ENCODE data around the gene KLK13. TPM values are rescaled to one million over a fixed set of nuclear protein-coding genes. Genes with fewer than 3 reads are reported as not detected.

Gene KLK13
- total RNA-seq, 1 donor from 2014 or later = not detected

- no peak overlapping the region for H3K27ac Mint-ChIP-seq (ENCODE audit: unreplicated experiment)
- peaks cover 85% of the 10 kb centered on the region for H3K27me3 Mint-ChIP-seq (ENCODE audit: low read depth)
- TF ChIP-seq CTCF (conservative IDR thresholded peaks at IDR 0.05) = no peak
- H3K4me3 Mint-ChIP-seq = no peak overlapping the region
- H3K4me1 Mint-ChIP-seq = peaks cover 12% of the 10 kb centered on the region
- no peaks in the 10 kb centered on the region for H3K9me3 Mint-ChIP-seq
- DNase-seq (ENCODE audit: low read depth, low spot score) = no peak
- H3K36me3 Mint-ChIP-seq (ENCODE audit: low read depth) = no peaks in the 10 kb centered on the region
Observed at GRCh38 chr19:51014242-51014641, 50.6 kb downstream of the KLK13 start.

GRCh38 chr19:51012661-51013190, 52.2 kb downstream of the KLK13 start:
- H3K9me3 Mint-ChIP-seq = no peaks in the 10 kb centered on the region

GRCh38 chr19:51010066-51010795, 54.7 kb downstream of the KLK13 start:
- no peak overlapping the region for H3K4me3 Mint-ChIP-seq
- no peaks in the 10 kb centered on the region for H3K9me3 Mint-ChIP-seq
- peaks cover 78% of the 10 kb centered on the region for H3K27me3 Mint-ChIP-seq (ENCODE audit: low read depth)
- TF ChIP-seq CTCF (conservative IDR thresholded peaks at IDR 0.05) = no peak
- no peak for DNase-seq (ENCODE audit: low read depth, low spot score)
- no peaks in the 10 kb centered on the region for H3K36me3 Mint-ChIP-seq (ENCODE audit: low read depth)
- no peaks in the 10 kb centered on the region for H3K4me1 Mint-ChIP-seq
- no peak overlapping the region for H3K27ac Mint-ChIP-seq (ENCODE audit: unreplicated experiment)

More at GRCh38 chr19:51012661-51013190, 52.2 kb downstream of the KLK13 start:
- DNase-seq (ENCODE audit: low read depth, low spot score) = no peak
- peaks cover 5% of the 10 kb centered on the region for H3K4me1 Mint-ChIP-seq
- H3K36me3 Mint-ChIP-seq (ENCODE audit: low read depth) = no peaks in the 10 kb centered on the region
- H3K4me3 Mint-ChIP-seq = no peak overlapping the region
- TF ChIP-seq CTCF (conservative IDR thresholded peaks at IDR 0.05) = no peak
- H3K27ac Mint-ChIP-seq (ENCODE audit: unreplicated experiment) = no peak overlapping the region
- peaks cover 79% of the 10 kb centered on the region for H3K27me3 Mint-ChIP-seq (ENCODE audit: low read depth)

GRCh38 chr19:51009061-51009891, 55.6 kb downstream of the KLK13 start:
- Mint-ChIP-seq H3K9me3 (no peaks in the 10 kb centered on the region), H3K4me1 (no peaks in the 10 kb centered on the region), H3K4me3 (no peak overlapping the region), H3K27me3 (ENCODE audit: low read depth) (peaks cover 78% of the 10 kb centered on the region), H3K27ac (ENCODE audit: unreplicated experiment) (no peak overlapping the region), H3K36me3 (ENCODE audit: low read depth) (no peaks in the 10 kb centered on the region)
- DNase-seq (ENCODE audit: low read depth, low spot score) = no peak
- no peak for TF ChIP-seq CTCF (conservative IDR thresholded peaks at IDR 0.05)

- no peak overlapping the region for H3K27ac Mint-ChIP-seq (ENCODE audit: unreplicated experiment)
- H3K27me3 Mint-ChIP-seq (ENCODE audit: low read depth) = peaks cover 74% of the 10 kb centered on the region
- no peak overlapping the region for H3K4me3 Mint-ChIP-seq
- H3K36me3 Mint-ChIP-seq (ENCODE audit: low read depth) = no peaks in the 10 kb centered on the region
- H3K9me3 Mint-ChIP-seq = no peaks in the 10 kb centered on the region
- TF ChIP-seq CTCF (conservative IDR thresholded peaks at IDR 0.05) = no peak
- H3K4me1 Mint-ChIP-seq = no peaks in the 10 kb centered on the region
- DNase-seq (ENCODE audit: low read depth, low spot score) = no peak
Observed at GRCh38 chr19:51007488-51007887, 57.4 kb downstream of the KLK13 start.

All from neural crest cell (in vitro differentiated cells).